HL-60 (cell line): ENCODE results near the gene LINS1.

ENCODE experiments used
- CTCF ChIP-seq: IDR thresholded peaks from one replicate; pipeline ENCODE4 v1.5.1; 2011; ENCODE audit warnings: low read length, control low read depth, inconsistent platforms; ENCODE audit not compliant: insufficient read depth
- GABPA ChIP-seq: IDR thresholded peaks from 2 replicates; pipeline ENCODE4 v1.6.1; 2012; ENCODE audit warnings: low read depth
- POLR2AphosphoS5 ChIP-seq: IDR thresholded peaks from 2 replicates; pipeline ENCODE4 v1.6.1; 2012; ENCODE audit warnings: low read depth
- REST ChIP-seq: IDR thresholded peaks from 2 replicates; pipeline ENCODE4 v1.6.1; 2012; ENCODE audit warnings: low read depth; ENCODE audit not compliant: insufficient replicate concordance

- TF ChIP-seq CTCF (no peak), REST (no peak), GABPA (no peak), POLR2AphosphoS5 (no peak)
Observed at GRCh38 chr15:100533886-100534285, 68.1 kb downstream of the LINS1 start.
